ENCODE measurements around the gene THAP7. TPM values are rescaled to one million over a fixed set of nuclear protein-coding genes. Genes with fewer than 3 reads are reported as not detected.

Gene THAP7
- total and polyA plus RNA-seq, 2 of the 13 experiments (the other 11 are each of a cell fraction or from before 2014, with no cell fraction given), result 13.0 to 25.5 TPM

DNA sequence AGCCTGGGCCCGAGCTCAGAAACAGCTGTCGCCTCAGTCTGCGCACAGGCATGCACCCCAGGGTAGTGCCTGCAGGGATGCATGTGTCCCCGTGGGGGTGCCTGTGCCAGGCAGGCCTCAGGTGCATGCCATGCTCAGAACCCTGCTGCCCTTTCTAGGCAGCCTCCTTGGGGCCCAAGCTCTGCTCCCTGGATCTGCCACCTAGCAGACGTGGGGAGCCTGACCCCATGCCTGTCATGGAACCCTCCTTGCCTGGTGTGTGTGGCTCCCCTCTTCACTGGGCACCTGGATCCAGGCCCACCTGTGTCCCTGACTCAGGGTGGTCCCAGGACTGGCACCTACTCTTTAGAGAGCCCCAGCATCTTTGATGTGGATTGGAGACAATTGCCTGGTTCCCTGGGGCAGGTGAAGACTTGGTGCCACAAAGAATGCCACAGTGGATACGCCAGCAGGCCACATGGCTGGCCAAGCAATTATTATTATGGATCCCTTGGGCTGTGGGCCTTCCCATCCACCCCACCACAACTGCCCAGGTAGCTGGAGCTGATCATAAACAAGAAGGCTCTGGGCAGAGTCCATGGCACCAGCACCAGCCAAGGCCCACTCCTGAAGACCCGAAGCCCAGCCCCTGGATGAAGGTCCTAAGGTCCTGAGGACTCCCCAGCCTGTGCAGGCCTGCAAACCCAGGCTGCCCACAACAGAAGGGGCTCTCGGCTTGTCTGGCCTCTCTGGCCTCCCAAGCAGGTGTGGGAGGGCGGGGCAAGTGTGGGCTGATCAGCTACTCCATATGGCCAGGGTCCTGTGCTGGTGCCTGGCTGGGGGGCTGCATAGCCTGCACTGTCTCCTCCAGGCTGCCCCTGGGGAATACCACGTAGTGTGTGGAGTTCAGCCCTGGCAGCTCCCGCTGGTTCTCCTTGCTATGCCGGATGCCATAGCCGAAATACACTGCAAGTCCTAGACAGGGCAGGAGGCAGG lies 26.6 kb upstream of the THAP7 start:
- no peak for FAIRE-seq
- no peak overlapping the region for H2AFZ ChIP-seq (ENCODE audit: low read length)
- no peak overlapping the region for H3K27ac ChIP-seq (ENCODE audit: extremely low read length, insufficient read depth, low read length)
- H3K79me2 ChIP-seq (ENCODE audit: insufficient read depth, low read length), result no peaks in the 10 kb centered on the region
- no peaks in the 10 kb centered on the region for H3K9me3 ChIP-seq (ENCODE audit: low read length)
- no peaks in the 10 kb centered on the region for H4K20me1 ChIP-seq (ENCODE audit: insufficient read depth, low read length)
- 50% methylated on average over 1 of the region's 13 CpGs for WGBS (ENCODE audit: low lambda C conversion rate)
- DNase-seq (ENCODE audit: low spot score), result no peak
- in situ Hi-C loops (cut with HindIII; ENCODE audit: extremely low pct_ligation_motif_present, low pct_unique_long_range_greater_than_20kb), result no loop called here
- intact Hi-C loops (cut with micrococcal nuclease; ENCODE audit: unreplicated experiment), result no loop called here
- POLR2A ChIA-PET, result no interaction called here
- H3K27me3 ChIP-seq (ENCODE audit: control insufficient read depth in 1 of 2, insufficient read depth in 2 of 2, low read length in 2 of 2), result peaks cover 17 to 66% of the 10 kb centered on the region in 2 experiments; a peak in 4 of 5 replicates
- TF ChIP-seq SNRNP70 (IDR thresholded peaks at IDR 0.05; ENCODE audit: low read depth, low read length), result no peak
- TF ChIP-seq SIN3A (IDR thresholded peaks at IDR 0.05; ENCODE audit: borderline replicate concordance, low read depth, low read length), result no peak
- no peak for TF ChIP-seq FOXK1 (CRISPR knock-in tag; IDR thresholded peaks at IDR 0.05; ENCODE audit: borderline replicate concordance, low read depth)
- TF ChIP-seq ZNF780A (CRISPR knock-in tag; IDR thresholded peaks at IDR 0.05), result no peak
- no peaks in the 10 kb centered on the region for H3K4me1 ChIP-seq (ENCODE audit: insufficient read depth, low read length)
- no peak overlapping the region for H3K4me2 ChIP-seq (ENCODE audit: low read depth, low read length)
- BruUV-seq (replicated peaks), result no TSS peak
- CTCF ChIA-PET (ENCODE audit: low intra/inter-chr PET ratio, low total read pairs), result no interaction called here
- no peak overlapping the region for H3K9ac ChIP-seq (ENCODE audit: insufficient read depth, low read depth, low read length)
- H3K4me3 ChIP-seq (replicated peaks in 1 of 3; ENCODE audit: insufficient read depth in 1 of 3, low read depth in 2 of 3, low read length in 3 of 3), result no peak overlapping the region
- H3K36me3 ChIP-seq (replicated peaks in 1 of 2; ENCODE audit: control insufficient read depth in 1 of 2, insufficient read depth in 2 of 2, low read length in 2 of 2), result no peaks in the 10 kb centered on the region
- ATAC-seq, result no peak

- in situ Hi-C loops (cut with HindIII; ENCODE audit: extremely low pct_ligation_motif_present, low pct_unique_long_range_greater_than_20kb) (no loop called here), intact Hi-C loops (cut with micrococcal nuclease; ENCODE audit: unreplicated experiment) (no loop called here)
- BruUV-seq (replicated peaks), result no TSS peak
- ChIA-PET POLR2A (no interaction called here), CTCF (ENCODE audit: low intra/inter-chr PET ratio, low total read pairs) (no interaction called here)
- Histone ChIP-seq H4K20me1 (ENCODE audit: insufficient read depth, low read length) (no peaks in the 10 kb centered on the region), H2AFZ (ENCODE audit: low read length) (no peak overlapping the region), H3K36me3 (replicated peaks in 1 of 2; ENCODE audit: control insufficient read depth in 1 of 2, insufficient read depth in 2 of 2, low read length in 2 of 2) (no peaks in the 10 kb centered on the region), H3K9ac (ENCODE audit: insufficient read depth, low read depth, low read length) (no peak overlapping the region), H3K4me2 (ENCODE audit: low read depth, low read length) (no peak overlapping the region), H3K4me1 (ENCODE audit: insufficient read depth, low read length) (peaks cover 9% of the 10 kb centered on the region), H3K4me3 (replicated peaks in 1 of 3; ENCODE audit: insufficient read depth in 1 of 3, low read depth in 2 of 3, low read length in 3 of 3) (no peak overlapping the region), H3K79me2 (ENCODE audit: insufficient read depth, low read length) (no peaks in the 10 kb centered on the region), H3K27me3 (ENCODE audit: control insufficient read depth in 1 of 2, insufficient read depth in 2 of 2, low read length in 2 of 2) (peaks cover 14 to 72% of the 10 kb centered on the region in 2 experiments; a peak in 4 of 5 replicates), H3K9me3 (ENCODE audit: low read length) (no peaks in the 10 kb centered on the region), H3K27ac (ENCODE audit: extremely low read length, insufficient read depth, low read length) (no peak overlapping the region)
- WGBS (ENCODE audit: low lambda C conversion rate), result 17% methylated on average over 1 of the region's 14 CpGs
- DNase-seq (ENCODE audit: low spot score), result no peak
- TF ChIP-seq FOSL2 (CRISPR knock-in tag; IDR thresholded peaks at IDR 0.05) (no peak), ZNF83 (CRISPR knock-in tag; IDR thresholded peaks at IDR 0.05; ENCODE audit: borderline replicate concordance) (no peak)
- FAIRE-seq, result no peak
- no peak for ATAC-seq
These were observed 25.1 kb upstream of the THAP7 start for GRCh38 chr22:21026783-21027692.
